Urinary bladder (tissue), 4 donors: Measurements from ENCODE around the gene ESR1. TPM values are rescaled to one million over a fixed set of nuclear protein-coding genes. Genes with fewer than 3 reads are reported as not detected.
"Not testable (repeated sequence)": the region's sequence is repeated elsewhere in the genome, so short reads cannot be mapped to it uniquely, and the experiment has no call there.

Experiments
- DNase-seq: peaks from one replicate; pipeline ENCODE4 v3.0.0-alpha.2; 2015; ENCODE audit errors: extremely low spot score
- H3K27ac ChIP-seq: one replicate; pipeline ENCODE4 v1.5.1; 2013; ENCODE audit warnings: low read depth, mild to moderate bottlenecking, moderate library complexity
- H3K36me3 ChIP-seq: one replicate; pipeline ENCODE4 v1.6.1; 2013; ENCODE audit warnings: mild to moderate bottlenecking, moderate library complexity; ENCODE audit not compliant: insufficient read depth
- H3K4me1 ChIP-seq: one replicate; pipeline ENCODE4 v1.6.1; 2013; ENCODE audit warnings: mild to moderate bottlenecking, moderate library complexity; ENCODE audit not compliant: insufficient read depth
- H3K4me3 ChIP-seq: one replicate; pipeline ENCODE4 v1.5.1; 2013; ENCODE audit warnings: low read depth, low read length
- WGBS: extraction: QIAGEN DNeasy Blood & Tissue Kit; methylation state at CpG from one replicate; pipeline ENCODE4 v1.1.7; 2013; 5-methylcytosine and 5-hydroxymethylcytosine counted together
- polyA plus RNA-seq: library from polyadenylated mRNA; stranded (reverse); fragments of 200-250 nt; gene quantifications from one replicate; pipeline ENCODE4 v1.2.3, GENCODE V29; 2013
- total RNA-seq: library from RNA; depleted of rRNA; stranded (reverse); fragments of >200 nt; gene quantifications from one replicate; pipeline ENCODE4 v1.2.3, GENCODE V29; 2014
- donor health status: healthy with polysubstance abuse.
- donor health status: healthy.

The ESR1 gene
- total and polyA plus RNA-seq, 2 donors: 1.8 to 6.9 TPM

GRCh38 chr6:151998784-151999183, 191.3 kb downstream of the ESR1 start:
- no peak for DNase-seq
- Histone ChIP-seq H3K4me1 (no peaks in the 10 kb centered on the region), H3K4me3 (no peak overlapping the region), H3K27ac (no peak overlapping the region), H3K36me3 (no peaks in the 10 kb centered on the region)
- 76% methylated on average over 1 of the region's 1 CpG for WGBS

DNA sequence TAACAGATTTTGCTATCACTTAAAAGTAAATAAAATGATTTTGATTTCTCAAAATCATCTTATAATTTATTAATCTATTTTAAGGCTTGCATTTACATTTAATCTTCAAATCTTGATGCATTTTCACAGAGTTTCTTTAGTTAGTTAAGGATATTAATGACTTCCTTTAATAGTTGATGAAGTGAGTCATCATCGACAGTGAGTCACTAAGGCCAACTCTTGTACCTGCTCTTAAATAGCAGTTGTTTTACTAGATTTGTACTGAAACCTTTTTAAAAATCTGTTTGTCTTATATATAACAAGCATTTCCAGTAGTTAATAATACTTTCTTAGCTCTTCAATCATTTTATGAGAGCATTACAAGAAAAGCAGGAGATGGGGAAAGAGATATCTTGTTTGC, 191.7 kb downstream of the ESR1 start:
- WGBS: 81% methylated on average over 1 of the region's 1 CpG
- H3K27ac ChIP-seq: no peak overlapping the region
- H3K4me1 ChIP-seq: no peaks in the 10 kb centered on the region
- no peak for DNase-seq
- H3K36me3 ChIP-seq: no peaks in the 10 kb centered on the region
- H3K4me3 ChIP-seq: no peak overlapping the region

DNA sequence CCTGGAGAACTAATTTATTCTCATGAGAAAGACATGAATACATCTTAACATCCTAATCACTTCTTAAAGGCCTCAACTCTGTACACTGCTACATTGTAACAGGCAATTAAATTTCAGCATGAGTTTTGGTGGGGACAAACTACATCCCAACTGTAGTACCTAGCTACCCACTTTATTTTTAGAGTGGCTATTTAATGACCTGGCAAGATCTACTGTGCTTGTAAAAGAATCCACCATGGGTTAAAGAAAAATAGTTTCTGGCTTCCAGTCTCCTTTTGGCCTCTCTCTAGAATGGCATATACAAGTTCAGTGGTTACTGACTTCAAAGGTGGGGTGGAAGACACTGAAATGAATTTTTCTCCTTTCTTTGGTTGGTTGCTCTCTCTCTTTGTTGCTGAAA, 193.9 kb downstream of the ESR1 start:
- Histone ChIP-seq H3K27ac (no peak overlapping the region), H3K36me3 (no peaks in the 10 kb centered on the region), H3K4me1 (no peaks in the 10 kb centered on the region), H3K4me3 (no peak overlapping the region)
- DNase-seq: no peak

GRCh38 chr6:152002306-152002705, 194.8 kb downstream of the ESR1 start:
- no peak overlapping the region for H3K27ac ChIP-seq
- H3K4me1 ChIP-seq: no peaks in the 10 kb centered on the region
- WGBS: 81% methylated on average over 6 of the region's 6 CpGs
- H3K4me3 ChIP-seq: no peak overlapping the region
- H3K36me3 ChIP-seq: no peaks in the 10 kb centered on the region
- DNase-seq: no peak

GRCh38 chr6:152004036-152004566, 196.6 kb downstream of the ESR1 start:
- H3K36me3 ChIP-seq: no peaks in the 10 kb centered on the region
- 96% methylated on average over 1 of the region's 1 CpG for WGBS
- H3K4me3 ChIP-seq: no peak overlapping the region
- H3K27ac ChIP-seq: no peak overlapping the region
- DNase-seq: no peak
- H3K4me1 ChIP-seq: no peaks in the 10 kb centered on the region

GRCh38 chr6:152004896-152005295, 197.4 kb downstream of the ESR1 start:
- Histone ChIP-seq H3K27ac (no peak overlapping the region), H3K4me3 (no peak overlapping the region), H3K4me1 (no peaks in the 10 kb centered on the region), H3K36me3 (no peaks in the 10 kb centered on the region)
- WGBS: 52% methylated on average over 3 of the region's 3 CpGs
- no peak for DNase-seq

DNA sequence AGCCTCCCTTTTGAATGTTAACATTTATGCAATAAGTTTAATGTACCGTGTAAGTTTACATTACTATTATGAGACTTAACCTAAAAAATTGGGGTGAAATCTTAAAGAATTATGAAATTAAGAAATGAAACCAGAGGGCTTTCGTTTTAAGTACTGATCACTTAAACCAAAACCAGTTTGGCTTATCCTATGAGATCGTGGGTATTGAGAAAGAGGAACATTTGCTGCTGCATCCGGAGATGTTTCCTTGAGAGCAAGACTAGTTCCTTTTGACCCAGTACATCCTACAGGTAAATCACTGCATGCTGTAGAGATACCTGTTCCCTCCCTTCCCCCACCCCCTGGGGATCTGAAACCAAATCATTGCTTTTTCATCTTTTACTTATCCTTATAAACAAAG, 201.3 kb downstream of the ESR1 start:
- Histone ChIP-seq H3K36me3 (no peaks in the 10 kb centered on the region), H3K4me1 (no peaks in the 10 kb centered on the region), H3K4me3 (no peak overlapping the region), H3K27ac (no peak overlapping the region)
- 81% methylated on average over 4 of the region's 4 CpGs for WGBS
- DNase-seq: no peak

DNA sequence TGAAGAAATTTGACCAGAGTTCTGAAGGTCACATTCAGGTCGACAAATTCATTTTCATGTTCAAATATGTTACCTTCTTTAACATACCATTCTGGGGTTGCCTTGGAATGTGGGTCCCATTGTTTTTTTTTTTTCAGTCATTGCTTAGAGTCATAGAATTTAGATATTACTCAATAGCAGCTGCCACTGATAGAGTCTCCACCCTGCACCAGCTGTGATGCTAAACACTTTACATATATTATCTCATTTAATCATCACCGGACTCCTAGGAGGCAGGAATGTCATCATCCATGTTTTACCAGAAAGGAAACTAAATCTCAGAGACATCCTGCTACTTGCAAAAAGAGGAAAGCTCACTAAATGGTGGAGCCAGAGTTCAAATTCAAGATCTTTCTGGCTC, 204.7 kb downstream of the ESR1 start:
- whole genome bisulfite sequencing: 87% methylated on average over 2 of the region's 2 CpGs

GRCh38 chr6:152018876-152019275, 211.4 kb downstream of the ESR1 start:
- no peak overlapping the region for H3K27ac ChIP-seq
- no peak for DNase-seq
- H3K4me3 ChIP-seq: no peak overlapping the region
- no peaks in the 10 kb centered on the region for H3K4me1 ChIP-seq
- no peaks in the 10 kb centered on the region for H3K36me3 ChIP-seq

More for the DNA sequence above, 204.7 kb downstream of the ESR1 start:
- H3K36me3 ChIP-seq: no peaks in the 10 kb centered on the region
- no peak overlapping the region for H3K27ac ChIP-seq
- no peak overlapping the region for H3K4me3 ChIP-seq
- DNase-seq: no peak
- H3K4me1 ChIP-seq: no peaks in the 10 kb centered on the region

DNA sequence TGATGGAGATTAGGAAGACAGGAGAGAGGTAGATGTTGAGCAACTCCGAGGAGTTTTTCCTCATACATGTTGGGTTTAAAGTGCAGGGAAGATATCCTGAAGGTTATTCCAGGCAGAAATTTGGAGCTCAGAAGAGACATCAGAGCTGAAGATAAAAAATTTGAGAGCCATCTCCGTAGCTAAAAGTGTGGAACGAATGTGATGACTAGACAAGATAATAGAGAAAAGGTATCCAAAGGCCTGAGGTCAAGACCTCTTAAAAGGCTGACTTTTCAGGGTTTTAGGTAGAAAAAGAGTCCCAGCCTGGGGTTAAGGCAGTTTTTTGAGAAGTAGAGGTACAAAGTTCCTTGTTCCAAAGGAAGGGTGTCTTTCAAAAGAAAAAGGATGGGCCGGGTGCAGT, 214.8 kb downstream of the ESR1 start:
- 91% methylated on average over 4 of the region's 4 CpGs for WGBS
- no peaks in the 10 kb centered on the region for H3K4me1 ChIP-seq
- no peak overlapping the region for H3K4me3 ChIP-seq
- no peak overlapping the region for H3K27ac ChIP-seq
- DNase-seq: no peak
- no peaks in the 10 kb centered on the region for H3K36me3 ChIP-seq

- Histone ChIP-seq H3K36me3 (no peaks in the 10 kb centered on the region), H3K4me1 (no peaks in the 10 kb centered on the region), H3K4me3 (no peak overlapping the region), H3K27ac (no peak overlapping the region)
- no peak for DNase-seq
- 82% methylated on average over 2 of the region's 2 CpGs for WGBS
These were observed 216.1 kb downstream of the ESR1 start for GRCh38 chr6:152023613-152024012.

- DNase-seq: no peak
- H3K36me3 ChIP-seq: no peaks in the 10 kb centered on the region
- WGBS: 63% methylated on average over 1 of the region's 1 CpG
- no peak overlapping the region for H3K4me3 ChIP-seq
- H3K27ac ChIP-seq: no peak overlapping the region
- no peaks in the 10 kb centered on the region for H3K4me1 ChIP-seq
These were observed 218.8 kb downstream of the ESR1 start for GRCh38 chr6:152026291-152026690.

DNA sequence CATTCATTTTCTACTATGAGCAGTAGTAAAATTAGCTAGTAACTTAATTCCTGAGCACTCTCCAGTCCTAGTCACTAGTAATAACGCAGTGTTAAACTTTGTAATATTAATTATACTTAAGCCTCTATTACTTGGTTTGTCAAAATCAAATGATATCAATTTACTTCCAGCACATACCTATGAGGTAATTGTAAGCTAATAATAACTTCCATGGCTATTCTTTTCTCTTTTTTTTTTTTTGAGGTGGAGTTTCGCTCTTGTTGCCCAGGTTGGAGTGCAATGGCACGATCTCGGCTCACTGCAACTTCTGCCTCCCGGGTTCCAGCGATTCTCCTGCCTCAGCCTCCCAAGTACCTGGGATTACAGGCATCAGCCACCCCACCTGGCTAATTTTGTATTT, 219.3 kb downstream of the ESR1 start:
- H3K4me1 ChIP-seq, H3K27ac ChIP-seq, H3K4me3 ChIP-seq, H3K36me3 ChIP-seq, DNase-seq: not testable (repeated sequence)
- WGBS: 94% methylated on average over 6 of the region's 6 CpGs

DNA sequence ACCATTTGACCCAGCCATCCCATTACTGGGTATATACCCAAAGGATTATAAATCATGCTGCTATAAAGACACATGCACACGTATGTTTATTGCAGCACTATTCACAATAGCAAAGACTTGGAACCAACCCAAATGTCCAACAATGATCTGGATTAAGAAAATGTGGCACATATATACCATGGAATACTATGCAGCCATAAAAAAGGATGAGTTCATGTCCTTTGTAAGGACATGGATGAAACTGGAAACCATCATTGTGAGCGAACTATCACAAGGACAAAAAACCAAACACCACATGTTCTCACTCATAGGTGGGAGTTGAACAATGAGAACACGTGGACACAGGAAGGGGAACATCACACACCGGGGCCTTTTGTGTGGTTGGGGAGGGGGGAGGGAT, 226.3 kb downstream of the ESR1 start:
- not testable (repeated sequence) for H3K4me1 ChIP-seq, H3K4me3 ChIP-seq, H3K36me3 ChIP-seq, DNase-seq, H3K27ac ChIP-seq
- 91% methylated on average over 4 of the region's 4 CpGs for WGBS

GRCh38 chr6:152034631-152035030, 227.1 kb downstream of the ESR1 start:
- no peak overlapping the region for H3K27ac ChIP-seq
- no peaks in the 10 kb centered on the region for H3K36me3 ChIP-seq

More at GRCh38 chr6:152034631-152035030, 227.1 kb downstream of the ESR1 start:
- WGBS: 72% methylated on average over 5 of the region's 5 CpGs
- H3K4me1 ChIP-seq: no peaks in the 10 kb centered on the region
- DNase-seq: no peak
- no peak overlapping the region for H3K4me3 ChIP-seq
